Measurements from ENCODE around the gene AGAP1.

DNA sequence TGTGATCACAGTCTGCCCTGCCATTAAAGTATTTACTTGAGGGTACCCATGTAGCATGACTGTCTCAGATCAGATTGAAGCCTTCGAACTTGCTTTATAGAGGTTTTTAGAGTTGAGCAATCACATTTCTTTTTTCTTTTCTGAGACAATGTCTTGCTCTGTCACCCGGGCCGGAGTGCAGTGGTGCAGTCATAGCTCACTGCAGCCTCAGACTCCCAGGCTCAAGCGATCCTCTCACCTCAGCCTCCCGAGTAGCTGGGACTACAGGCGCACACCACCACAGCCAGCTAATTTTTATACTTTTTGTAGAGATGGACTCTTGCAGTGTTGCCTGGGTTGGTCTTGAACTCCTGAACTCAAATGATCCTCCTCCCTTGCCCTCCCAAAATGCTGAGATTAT is 153.4 kb downstream of the AGAP1 start:
- TF ChIP-seq POLR2AphosphoS5 (IDR thresholded peaks at IDR 0.05; ENCODE audit: low read depth, low read length) (no peak), FOXP2 (optimal IDR thresholded peaks at IDR 0.05; ENCODE audit: borderline replicate concordance, extremely low read depth, extremely low read length, insufficient read depth) (no peak), SIN3A (IDR thresholded peaks at IDR 0.05; ENCODE audit: borderline replicate concordance, insufficient read depth, low read length) (no peak)
- TF ChIP-seq, protein P1, sequence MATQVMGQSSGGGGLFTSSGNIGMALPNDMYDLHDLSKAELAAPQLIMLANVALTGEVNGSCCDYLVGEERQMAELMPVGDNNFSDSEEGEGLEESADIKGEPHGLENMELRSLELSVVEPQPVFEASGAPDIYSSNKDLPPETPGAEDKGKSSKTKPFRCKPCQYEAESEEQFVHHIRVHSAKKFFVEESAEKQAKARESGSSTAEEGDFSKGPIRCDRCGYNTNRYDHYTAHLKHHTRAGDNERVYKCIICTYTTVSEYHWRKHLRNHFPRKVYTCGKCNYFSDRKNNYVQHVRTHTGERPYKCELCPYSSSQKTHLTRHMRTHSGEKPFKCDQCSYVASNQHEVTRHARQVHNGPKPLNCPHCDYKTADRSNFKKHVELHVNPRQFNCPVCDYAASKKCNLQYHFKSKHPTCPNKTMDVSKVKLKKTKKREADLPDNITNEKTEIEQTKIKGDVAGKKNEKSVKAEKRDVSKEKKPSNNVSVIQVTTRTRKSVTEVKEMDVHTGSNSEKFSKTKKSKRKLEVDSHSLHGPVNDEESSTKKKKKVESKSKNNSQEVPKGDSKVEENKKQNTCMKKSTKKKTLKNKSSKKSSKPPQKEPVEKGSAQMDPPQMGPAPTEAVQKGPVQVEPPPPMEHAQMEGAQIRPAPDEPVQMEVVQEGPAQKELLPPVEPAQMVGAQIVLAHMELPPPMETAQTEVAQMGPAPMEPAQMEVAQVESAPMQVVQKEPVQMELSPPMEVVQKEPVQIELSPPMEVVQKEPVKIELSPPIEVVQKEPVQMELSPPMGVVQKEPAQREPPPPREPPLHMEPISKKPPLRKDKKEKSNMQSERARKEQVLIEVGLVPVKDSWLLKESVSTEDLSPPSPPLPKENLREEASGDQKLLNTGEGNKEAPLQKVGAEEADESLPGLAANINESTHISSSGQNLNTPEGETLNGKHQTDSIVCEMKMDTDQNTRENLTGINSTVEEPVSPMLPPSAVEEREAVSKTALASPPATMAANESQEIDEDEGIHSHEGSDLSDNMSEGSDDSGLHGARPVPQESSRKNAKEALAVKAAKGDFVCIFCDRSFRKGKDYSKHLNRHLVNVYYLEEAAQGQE (IDR thresholded peaks at IDR 0.05; ENCODE audit: insufficient read depth in 1 of 2, low read depth in 2 of 2, low read length in 2 of 2): no peak
